ENCODE results near the gene GAS7. TPM values are rescaled to one million over a fixed set of nuclear protein-coding genes. Genes with fewer than 3 reads are reported as not detected.

The GAS7 gene
- total RNA-seq, 1 donor from 2014 or later = 39.8 TPM

- Mint-ChIP-seq H3K9me3 (no peaks in the 10 kb centered on the region), H3K27me3 (peaks cover 2% of the 10 kb centered on the region), H3K36me3 (ENCODE audit: low read depth) (no peaks in the 10 kb centered on the region), H3K4me3 (no peak overlapping the region), H3K4me1 (no peaks in the 10 kb centered on the region), H3K27ac (no peak overlapping the region)
- DNase-seq (no peak), ATAC-seq (ENCODE audit: low read depth) (no peak)
- intact Hi-C loops (cut with micrococcal nuclease) = no loop called here
- ChIA-PET CTCF (no interaction called here), POLR2A (no interaction called here)
- TF ChIP-seq CTCF (IDR thresholded peaks at IDR 0.05) = no peak
Observed at GRCh38 chr17:9875441-9875840, 323.0 kb downstream of the GAS7 start.

DNA sequence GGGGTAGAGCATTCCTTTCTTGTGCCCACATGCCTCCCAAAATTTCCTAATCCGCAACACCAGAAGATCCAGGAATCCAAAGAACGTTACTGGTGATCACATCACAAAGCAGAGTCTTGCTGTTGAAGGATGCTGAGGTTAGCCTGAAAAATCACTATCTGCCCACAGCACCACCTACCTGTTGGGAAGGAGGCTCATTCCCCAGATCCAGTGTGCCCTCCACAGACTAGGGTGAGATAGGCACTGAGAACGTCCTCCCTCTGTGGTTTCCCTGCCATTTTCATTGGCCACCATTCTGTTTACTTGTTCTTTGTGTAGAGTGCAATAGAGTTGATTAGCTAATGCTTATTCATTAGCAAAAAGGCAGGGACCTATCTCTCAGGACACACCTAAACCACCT lies 323.7 kb downstream of the GAS7 start:
- intact Hi-C loops (cut with micrococcal nuclease) = no loop called here
- Mint-ChIP-seq H3K27me3 (peaks cover 2% of the 10 kb centered on the region), H3K4me1 (no peaks in the 10 kb centered on the region), H3K36me3 (ENCODE audit: low read depth) (no peaks in the 10 kb centered on the region), H3K9me3 (no peaks in the 10 kb centered on the region), H3K27ac (no peak overlapping the region), H3K4me3 (no peak overlapping the region)
- DNase-seq = no peak
- TF ChIP-seq CTCF (IDR thresholded peaks at IDR 0.05) = no peak
- ATAC-seq (ENCODE audit: low read depth) = no peak
- CTCF ChIA-PET = no interaction called here
- POLR2A ChIA-PET = no interaction called here

DNA sequence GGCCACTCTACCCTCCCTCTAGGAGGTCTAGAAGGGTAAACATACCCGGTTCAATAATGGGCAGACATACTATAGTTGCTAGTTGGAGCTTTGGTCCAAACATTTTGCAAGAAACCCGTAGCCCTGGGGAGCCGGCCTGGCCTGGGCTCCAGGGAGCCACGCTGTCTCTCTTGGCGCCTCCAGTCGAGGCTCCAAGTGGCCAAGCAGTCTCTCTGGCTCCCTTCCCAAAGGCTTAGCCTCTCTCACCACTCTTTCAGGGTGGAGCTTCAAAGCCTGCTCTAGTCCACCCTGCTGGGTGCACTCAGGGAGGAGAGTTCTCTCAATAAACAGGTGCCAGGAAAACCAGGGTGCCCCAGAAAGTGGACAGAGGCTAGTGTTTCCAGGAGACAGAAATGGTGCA lies 325.6 kb downstream of the GAS7 start:
- ATAC-seq (ENCODE audit: low read depth) (no peak), DNase-seq (no peak)
- intact Hi-C loops (cut with micrococcal nuclease) = no loop called here
- ChIA-PET CTCF (no interaction called here), POLR2A (interaction anchor here (0.9 kb wide), 1 partner anchor 52 kb away, joined by 3 read pairs; no protein-coding TSS in a partner anchor)
- Mint-ChIP-seq H3K4me1 (no peaks in the 10 kb centered on the region), H3K9me3 (no peaks in the 10 kb centered on the region), H3K27ac (no peak overlapping the region), H3K4me3 (no peak overlapping the region), H3K27me3 (peaks cover 7% of the 10 kb centered on the region), H3K36me3 (ENCODE audit: low read depth) (no peaks in the 10 kb centered on the region)
- no peak for TF ChIP-seq CTCF (IDR thresholded peaks at IDR 0.05)

GRCh38 chr17:9868552-9868951 lies 329.9 kb downstream of the GAS7 start:
- CTCF ChIA-PET = no interaction called here
- POLR2A ChIA-PET = no interaction called here
- no peak for ATAC-seq (ENCODE audit: low read depth)

GRCh38 chr17:9865586-9865985 lies 332.8 kb downstream of the GAS7 start:
- no peaks in the 10 kb centered on the region for H3K36me3 Mint-ChIP-seq (ENCODE audit: low read depth)

More at GRCh38 chr17:9868552-9868951, 329.9 kb downstream of the GAS7 start:
- TF ChIP-seq CTCF (IDR thresholded peaks at IDR 0.05) = no peak
- H3K4me1 Mint-ChIP-seq = no peaks in the 10 kb centered on the region
- DNase-seq = no peak
- peaks cover 10% of the 10 kb centered on the region for H3K27me3 Mint-ChIP-seq
- H3K4me3 Mint-ChIP-seq = no peak overlapping the region
- H3K9me3 Mint-ChIP-seq = no peaks in the 10 kb centered on the region
- H3K36me3 Mint-ChIP-seq (ENCODE audit: low read depth) = no peaks in the 10 kb centered on the region
- intact Hi-C loops (cut with micrococcal nuclease) = no loop called here
- H3K27ac Mint-ChIP-seq = no peak overlapping the region

More at GRCh38 chr17:9865586-9865985, 332.8 kb downstream of the GAS7 start:
- no peak overlapping the region for H3K4me3 Mint-ChIP-seq
- CTCF ChIA-PET = no interaction called here
- H3K27ac Mint-ChIP-seq = no peak overlapping the region
- H3K27me3 Mint-ChIP-seq = peaks cover 8% of the 10 kb centered on the region
- POLR2A ChIA-PET = no interaction called here
- intact Hi-C loops (cut with micrococcal nuclease) = no loop called here
- no peak for TF ChIP-seq CTCF (IDR thresholded peaks at IDR 0.05)
- ATAC-seq (ENCODE audit: low read depth) (no peak), DNase-seq (no peak)
- H3K4me1 Mint-ChIP-seq = no peaks in the 10 kb centered on the region
- H3K9me3 Mint-ChIP-seq = peaks cover 11% of the 10 kb centered on the region
